Neural cell (in vitro differentiated cells): Measurements from ENCODE around the gene C1RL. TPM values are rescaled to one million over a fixed set of nuclear protein-coding genes. Genes with fewer than 3 reads are reported as not detected.

ENCODE experiments used
- H2AFZ ChIP-seq: fragments of 200-600, 300-800 bp; sonication (generic), shearing (Covaris generic); 2 replicates; pipeline ENCODE4 v1.6.0; 2014; ENCODE audit warnings: low read depth, mild to moderate bottlenecking, antibody characterized with exemption, low read length, moderate library complexity
- H3F3A ChIP-seq: fragments of 200-600 bp; shearing (Covaris generic); 2 replicates; pipeline ENCODE4 v1.6.1; 2016; ENCODE audit warnings: mild to moderate bottlenecking, moderate library complexity, mixed read lengths, antibody characterized with exemption, low read length; ENCODE audit not compliant: insufficient read depth, poor library complexity, severe bottlenecking
- H3K27ac ChIP-seq: fragments of 200-600, 300-800 bp; sonication (generic), shearing (Covaris generic); 2 replicates; pipeline ENCODE4 v1.5.1; 2014; ENCODE audit warnings: mild to moderate bottlenecking, low read length, moderate library complexity
- H3K27me3 ChIP-seq: fragments of 300-800, 200-600 bp; sonication (generic), shearing (Covaris generic); 2 replicates; pipeline ENCODE4 v1.6.0; 2014; ENCODE audit warnings: mild to moderate bottlenecking, low read depth, low read length, moderate library complexity; ENCODE audit not compliant: insufficient read depth
- H3K36me3 ChIP-seq: fragments of 300-800, 200-600 bp; sonication (generic), shearing (Covaris generic); 2 replicates; pipeline ENCODE4 v1.5.1; 2014; ENCODE audit warnings: mild to moderate bottlenecking, antibody characterized with exemption, low read length, moderate library complexity; ENCODE audit not compliant: insufficient read depth
- H3K4me2 ChIP-seq: fragments of 300-800, 200-600 bp; sonication (generic), shearing (Covaris generic); 2 replicates; pipeline ENCODE4 v1.6.0; 2014; ENCODE audit warnings: mild to moderate bottlenecking, low read length
- H3K4me3 ChIP-seq: fragments of 300-800, 200-600 bp; sonication (generic), shearing (Covaris generic); 2 replicates; pipeline ENCODE4 v1.5.1; 2014; ENCODE audit warnings: mild to moderate bottlenecking, low read length, moderate library complexity
- H3K79me2 ChIP-seq: fragments of 200-600 bp; shearing (Covaris generic); replicated peaks from 2 replicates; pipeline ENCODE4 v1.6.0; 2014; ENCODE audit warnings: mild to moderate bottlenecking, low read length, moderate library complexity; ENCODE audit not compliant: insufficient read depth
- H3K9ac ChIP-seq: fragments of 300-800, 200-600 bp; sonication (generic), shearing (Covaris generic); 2 replicates; pipeline ENCODE4 v1.6.1; 2016; ENCODE audit warnings: mild to moderate bottlenecking, low read length, mixed read lengths
- H3K9me2 ChIP-seq: fragments of 200-600 bp; shearing (Covaris generic); 2 replicates; pipeline ENCODE4 v1.6.1; 2016; ENCODE audit warnings: mild to moderate bottlenecking, low read length, mixed read lengths; ENCODE audit not compliant: insufficient read depth
- H3K9me3 ChIP-seq: fragments of 200-600, 300-800 bp; sonication (generic), shearing (Covaris generic); 2 replicates; pipeline ENCODE4 v1.6.1; 2016; ENCODE audit warnings: mild to moderate bottlenecking, mixed run types, low read length, moderate library complexity, mixed read lengths
- H4K20me1 ChIP-seq: fragments of 200-600 bp; shearing (Covaris generic); 2 replicates; pipeline ENCODE4 v1.6.1; 2016; ENCODE audit warnings: mild to moderate bottlenecking, mixed run types; ENCODE audit not compliant: insufficient read depth
- EP300 ChIP-seq: fragments of 450-650 bp; conservative IDR thresholded peaks from 2 replicates; pipeline ENCODE4 v1.6.1; 2014; ENCODE audit warnings: antibody characterized with exemption, mild to moderate bottlenecking, moderate library complexity; ENCODE audit not compliant: poor library complexity, severe bottlenecking
- EZH2 ChIP-seq: fragments of 200-600, 300-800 bp; shearing (Covaris generic), sonication (generic); IDR thresholded peaks from 2 replicates; pipeline ENCODE4 v1.6.1; 2014; ENCODE audit warnings: antibody characterized with exemption, low read length, borderline replicate concordance, mild to moderate bottlenecking; ENCODE audit not compliant: insufficient read depth, poor library complexity, severe bottlenecking
- MXI1 ChIP-seq: fragments of 450-650 bp; conservative IDR thresholded peaks from 2 replicates; pipeline ENCODE4 v1.6.1; 2014; ENCODE audit warnings: antibody characterized with exemption, mild to moderate bottlenecking; ENCODE audit not compliant: poor library complexity, severe bottlenecking
- POLR2AphosphoS5 ChIP-seq: IDR thresholded peaks from 2 replicates; pipeline ENCODE4 v1.6.1; 2012
- RAD21 ChIP-seq: fragments of 450-650 bp; conservative IDR thresholded peaks from 2 replicates; pipeline ENCODE4 v1.6.1; 2014; ENCODE audit warnings: antibody characterized with exemption, mild to moderate bottlenecking, moderate library complexity
- REST ChIP-seq: IDR thresholded peaks from 2 replicates; pipeline ENCODE4 v1.6.1; 2012; ENCODE audit warnings: borderline replicate concordance
- SMC3 ChIP-seq: fragments of 450-650 bp; conservative IDR thresholded peaks from 2 replicates; pipeline ENCODE4 v1.6.1; 2014; ENCODE audit warnings: antibody characterized with exemption, mild to moderate bottlenecking, moderate library complexity; ENCODE audit not compliant: poor library complexity
- TAF1 ChIP-seq: IDR thresholded peaks from 2 replicates; pipeline ENCODE4 v1.6.1; 2012; ENCODE audit warnings: low read depth
- polyA plus RNA-seq: library from polyadenylated mRNA; depleted of rRNA; stranded (reverse); fragments of >200 nt; gene quantifications from 2 replicates; pipeline ENCODE4 v1.2.3, GENCODE V29; 2014
- TF ChIP-seq, protein P1 (sequence below): fragments of 450-650 bp; IDR thresholded peaks from 2 replicates; pipeline ENCODE4 v1.5.1; 2014; ENCODE audit warnings: antibody characterized with exemption, mild to moderate bottlenecking, moderate library complexity; ENCODE audit not compliant: poor library complexity, severe bottlenecking

The C1RL gene
- polyA plus RNA-seq, 1 donor from 2014 or later = 2.8 TPM

DNA sequence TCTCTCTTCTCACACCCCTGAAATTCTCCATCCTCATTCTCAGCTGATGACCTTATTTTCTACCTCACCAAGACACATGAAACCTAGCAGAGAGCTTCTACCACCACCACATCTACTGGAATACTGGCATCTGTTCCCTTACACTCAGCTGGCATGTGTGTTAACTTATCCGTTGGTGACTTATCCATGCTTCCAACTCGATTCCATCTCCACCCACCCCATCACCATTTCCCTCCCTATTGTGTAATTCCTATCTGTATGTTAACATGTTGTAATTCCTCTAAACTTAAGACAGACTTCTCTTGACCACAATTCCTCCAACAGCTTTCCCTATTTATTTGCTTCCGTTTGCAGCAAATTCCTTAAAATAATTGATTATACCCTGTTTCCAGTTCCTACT is 33.1 kb downstream of the C1RL start:
- H3K4me3 ChIP-seq = no peak overlapping the region
- H3K4me2 ChIP-seq = no peak overlapping the region
- no peak for TF ChIP-seq SMC3
- no peak for TF ChIP-seq POLR2AphosphoS5
- TF ChIP-seq REST = no peak
- no peak for TF ChIP-seq EP300
- no peak for TF ChIP-seq MXI1
- TF ChIP-seq TAF1 = no peak
- no peak for TF ChIP-seq EZH2
- TF ChIP-seq RAD21 = no peak
- TF ChIP-seq, protein P1, sequence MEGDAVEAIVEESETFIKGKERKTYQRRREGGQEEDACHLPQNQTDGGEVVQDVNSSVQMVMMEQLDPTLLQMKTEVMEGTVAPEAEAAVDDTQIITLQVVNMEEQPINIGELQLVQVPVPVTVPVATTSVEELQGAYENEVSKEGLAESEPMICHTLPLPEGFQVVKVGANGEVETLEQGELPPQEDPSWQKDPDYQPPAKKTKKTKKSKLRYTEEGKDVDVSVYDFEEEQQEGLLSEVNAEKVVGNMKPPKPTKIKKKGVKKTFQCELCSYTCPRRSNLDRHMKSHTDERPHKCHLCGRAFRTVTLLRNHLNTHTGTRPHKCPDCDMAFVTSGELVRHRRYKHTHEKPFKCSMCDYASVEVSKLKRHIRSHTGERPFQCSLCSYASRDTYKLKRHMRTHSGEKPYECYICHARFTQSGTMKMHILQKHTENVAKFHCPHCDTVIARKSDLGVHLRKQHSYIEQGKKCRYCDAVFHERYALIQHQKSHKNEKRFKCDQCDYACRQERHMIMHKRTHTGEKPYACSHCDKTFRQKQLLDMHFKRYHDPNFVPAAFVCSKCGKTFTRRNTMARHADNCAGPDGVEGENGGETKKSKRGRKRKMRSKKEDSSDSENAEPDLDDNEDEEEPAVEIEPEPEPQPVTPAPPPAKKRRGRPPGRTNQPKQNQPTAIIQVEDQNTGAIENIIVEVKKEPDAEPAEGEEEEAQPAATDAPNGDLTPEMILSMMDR = no peak
- no peaks in the 10 kb centered on the region for H3K36me3 ChIP-seq
- no peaks in the 10 kb centered on the region for H4K20me1 ChIP-seq
- H3K9me3 ChIP-seq = no peaks in the 10 kb centered on the region
- no peaks in the 10 kb centered on the region for H3K27me3 ChIP-seq
- no peaks in the 10 kb centered on the region for H3F3A ChIP-seq
- H2AFZ ChIP-seq = no peak overlapping the region
- H3K79me2 ChIP-seq = no peaks in the 10 kb centered on the region
- H3K27ac ChIP-seq = no peak overlapping the region
- no peaks in the 10 kb centered on the region for H3K9me2 ChIP-seq
- H3K9ac ChIP-seq = no peak overlapping the region

DNA sequence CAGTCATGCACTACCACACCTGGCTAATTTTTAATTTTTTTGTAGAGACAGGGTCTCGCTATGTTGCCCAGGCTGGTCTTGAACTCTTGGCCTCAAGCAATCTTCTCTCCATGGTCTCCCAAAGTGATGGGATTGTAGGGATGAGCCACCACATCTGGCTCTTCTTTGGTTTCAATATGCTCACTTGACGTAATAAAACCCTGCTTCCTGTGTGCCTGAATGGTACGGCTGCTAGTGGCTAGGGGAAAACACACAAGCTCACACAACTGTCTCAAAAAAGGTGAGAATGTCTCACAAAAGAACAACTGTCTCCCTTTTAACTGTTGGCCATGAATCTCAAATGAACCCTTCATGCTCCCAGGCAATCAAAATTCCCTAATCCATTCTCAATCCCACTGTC is 33.5 kb downstream of the C1RL start:
- no peaks in the 10 kb centered on the region for H3K9me2 ChIP-seq
- no peaks in the 10 kb centered on the region for H3K9me3 ChIP-seq
- H3K27me3 ChIP-seq = no peaks in the 10 kb centered on the region
- H3K9ac ChIP-seq = no peak overlapping the region
- H3K4me3 ChIP-seq = no peak overlapping the region
- no peaks in the 10 kb centered on the region for H4K20me1 ChIP-seq
- no peak for TF ChIP-seq EP300
- no peak for TF ChIP-seq RAD21
- TF ChIP-seq SMC3 = no peak
- TF ChIP-seq, protein P1 = no peak
- TF ChIP-seq REST = no peak
- TF ChIP-seq EZH2 = no peak
- TF ChIP-seq MXI1 = no peak
- no peak for TF ChIP-seq TAF1
- TF ChIP-seq POLR2AphosphoS5 = no peak
- H3K27ac ChIP-seq = no peak overlapping the region
- H3K4me2 ChIP-seq = no peak overlapping the region
- H3K79me2 ChIP-seq = no peaks in the 10 kb centered on the region
- no peak overlapping the region for H2AFZ ChIP-seq
- H3F3A ChIP-seq = no peaks in the 10 kb centered on the region
- no peaks in the 10 kb centered on the region for H3K36me3 ChIP-seq
